ENCODE results near the gene R3HDM1.

DNA sequence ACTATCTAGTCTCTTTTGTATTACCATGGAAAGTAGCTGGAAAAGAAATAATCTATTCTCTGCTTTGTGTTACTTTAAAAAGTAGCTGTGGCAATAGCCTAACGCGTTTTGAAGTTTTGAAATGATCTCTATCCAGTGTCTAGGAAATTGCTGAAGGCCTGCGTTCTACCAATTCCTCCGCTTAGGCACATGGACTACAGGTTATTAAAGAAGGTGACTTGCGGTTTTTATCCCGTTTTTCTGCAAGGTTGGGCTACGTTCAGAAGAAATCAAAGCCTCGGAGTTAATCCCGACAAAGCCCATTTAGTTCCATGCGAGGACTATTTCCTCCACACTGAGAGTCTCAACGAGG lies 209.7 kb downstream of the R3HDM1 start:
- TF ChIP-seq, protein P1, sequence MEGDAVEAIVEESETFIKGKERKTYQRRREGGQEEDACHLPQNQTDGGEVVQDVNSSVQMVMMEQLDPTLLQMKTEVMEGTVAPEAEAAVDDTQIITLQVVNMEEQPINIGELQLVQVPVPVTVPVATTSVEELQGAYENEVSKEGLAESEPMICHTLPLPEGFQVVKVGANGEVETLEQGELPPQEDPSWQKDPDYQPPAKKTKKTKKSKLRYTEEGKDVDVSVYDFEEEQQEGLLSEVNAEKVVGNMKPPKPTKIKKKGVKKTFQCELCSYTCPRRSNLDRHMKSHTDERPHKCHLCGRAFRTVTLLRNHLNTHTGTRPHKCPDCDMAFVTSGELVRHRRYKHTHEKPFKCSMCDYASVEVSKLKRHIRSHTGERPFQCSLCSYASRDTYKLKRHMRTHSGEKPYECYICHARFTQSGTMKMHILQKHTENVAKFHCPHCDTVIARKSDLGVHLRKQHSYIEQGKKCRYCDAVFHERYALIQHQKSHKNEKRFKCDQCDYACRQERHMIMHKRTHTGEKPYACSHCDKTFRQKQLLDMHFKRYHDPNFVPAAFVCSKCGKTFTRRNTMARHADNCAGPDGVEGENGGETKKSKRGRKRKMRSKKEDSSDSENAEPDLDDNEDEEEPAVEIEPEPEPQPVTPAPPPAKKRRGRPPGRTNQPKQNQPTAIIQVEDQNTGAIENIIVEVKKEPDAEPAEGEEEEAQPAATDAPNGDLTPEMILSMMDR (conservative IDR thresholded peaks at IDR 0.05 in 1 of 2, IDR thresholded peaks at IDR 0.05 in 1 of 2; ENCODE audit: low read depth in 1 of 2, low read length in 2 of 2): no peak
- TF ChIP-seq EZH2 (IDR thresholded peaks at IDR 0.05; ENCODE audit: low read length, missing control alignments): no peak
